NCI-H82 treated with DMSO at 0.1 percent for 48 hours (cell line): ENCODE data around the gene SRGAP3.

Source experiments
- DNase-seq: peaks from one replicate; lab custom pipeline; 2025; ENCODE audit not compliant: unreplicated experiment; lab: John Stamatoyannopoulos, UW

The SRGAP3 gene

DNA sequence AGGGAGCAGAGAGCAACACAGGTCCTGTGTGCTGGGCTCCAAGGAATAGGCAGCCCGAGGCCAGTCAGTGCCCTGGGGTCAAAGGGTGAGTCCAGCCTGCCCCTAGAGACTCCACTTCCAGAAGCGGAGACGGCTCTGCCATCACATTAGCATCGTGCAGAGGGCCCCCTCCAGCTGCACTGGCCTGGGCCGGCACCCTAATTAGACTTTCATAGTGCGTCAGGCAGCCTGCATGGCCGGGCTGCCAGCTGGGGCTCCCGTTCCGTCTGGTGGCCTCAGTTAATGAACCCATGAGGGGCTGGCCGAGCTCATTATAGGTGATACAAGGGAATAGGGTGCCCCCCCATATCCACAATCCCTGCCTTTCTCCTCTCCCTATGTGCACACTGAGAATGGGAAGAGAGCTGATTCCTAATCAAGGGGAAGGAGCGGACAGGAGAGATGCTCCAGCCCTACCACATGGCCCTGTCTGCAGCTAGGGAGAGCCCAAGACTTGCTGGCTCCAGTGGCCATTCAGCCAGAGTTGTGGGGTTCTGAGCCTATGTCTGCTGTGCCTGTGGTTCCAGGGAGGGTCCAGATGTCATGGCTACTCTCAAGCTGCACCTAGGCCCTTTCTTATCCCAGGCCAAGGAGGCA lies 128.0 kb downstream of the SRGAP3 start:
- no peak for DNase-seq

DNA sequence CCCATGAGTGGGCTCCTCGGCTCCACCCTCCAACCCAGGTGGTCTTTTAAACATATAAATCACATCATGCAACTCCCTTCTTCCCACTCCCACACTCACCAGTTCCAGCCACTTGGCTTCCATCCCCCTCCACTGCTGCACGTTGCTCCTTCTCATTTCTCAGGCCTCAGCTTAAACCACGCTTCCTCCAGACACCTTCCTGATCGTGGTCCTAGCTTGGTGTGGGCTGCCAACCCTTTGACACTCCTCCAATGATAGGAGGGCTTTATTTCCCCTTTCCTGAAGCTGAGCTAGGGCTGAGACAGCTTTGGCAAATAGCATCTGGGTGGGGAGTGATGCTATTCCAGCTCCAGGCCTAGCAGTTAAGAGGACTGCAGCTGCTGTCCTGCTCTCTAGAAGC lies 130.1 kb downstream of the SRGAP3 start:
- no peak for DNase-seq

DNA sequence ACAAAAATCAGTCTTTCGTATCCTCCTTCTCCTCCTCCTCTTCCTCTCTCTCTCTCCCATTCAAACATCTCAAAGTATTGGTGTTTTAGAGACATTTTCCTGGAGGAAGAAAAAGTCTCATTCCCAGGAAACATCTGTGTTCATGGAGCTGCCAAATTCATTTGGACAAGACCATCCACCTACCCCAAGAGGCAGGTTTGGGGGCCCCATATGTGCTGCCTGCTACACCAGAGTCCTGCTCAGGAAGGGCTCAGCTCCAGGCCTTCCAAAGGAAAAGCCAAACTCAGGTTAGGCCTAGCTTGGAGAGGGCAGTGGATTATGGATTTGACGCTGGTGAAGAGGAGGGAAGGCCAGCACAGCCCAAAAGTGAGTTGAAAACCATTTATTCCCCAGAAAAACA lies 131.2 kb downstream of the SRGAP3 start:
- DNase-seq, result no peak

DNA sequence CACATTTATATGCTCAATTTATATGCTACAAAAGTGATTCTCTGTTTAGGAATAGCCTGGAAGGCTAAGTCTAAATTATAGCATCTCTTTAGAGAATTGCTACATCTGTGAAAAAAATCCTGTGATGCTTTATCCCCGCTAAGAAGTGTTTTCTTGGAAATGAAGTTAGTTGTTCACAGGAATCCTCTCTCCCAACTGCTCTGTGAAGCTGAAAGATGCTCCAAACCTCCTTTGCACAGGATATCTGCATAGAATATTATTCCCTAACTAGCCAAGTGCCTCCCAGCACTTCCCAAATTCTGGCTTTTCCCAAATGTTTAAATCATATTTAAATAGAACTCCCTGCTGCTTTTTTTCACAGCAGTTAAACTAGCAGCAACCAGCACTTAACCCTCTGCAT lies 132.2 kb downstream of the SRGAP3 start:
- DNase-seq, result no peak

DNA sequence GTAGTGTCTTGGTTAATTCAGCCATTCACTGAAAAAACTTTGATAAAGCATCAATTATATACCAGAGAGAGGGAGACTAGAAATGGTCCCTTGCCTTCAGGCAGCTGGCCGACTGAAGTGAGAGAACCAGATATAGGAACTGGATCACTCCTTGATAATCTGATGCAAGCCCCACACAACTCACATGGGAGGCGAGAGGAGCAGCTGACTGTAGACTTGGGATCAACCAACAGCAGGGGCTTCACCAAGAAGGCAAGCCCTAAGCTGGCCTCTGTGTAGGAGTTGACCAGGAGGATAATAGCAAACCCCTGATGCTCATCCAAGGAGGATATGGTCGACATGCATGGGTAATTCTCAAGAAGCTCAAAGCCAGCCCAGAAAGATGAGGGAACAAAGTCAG lies 133.1 kb downstream of the SRGAP3 start:
- no peak for DNase-seq

DNA sequence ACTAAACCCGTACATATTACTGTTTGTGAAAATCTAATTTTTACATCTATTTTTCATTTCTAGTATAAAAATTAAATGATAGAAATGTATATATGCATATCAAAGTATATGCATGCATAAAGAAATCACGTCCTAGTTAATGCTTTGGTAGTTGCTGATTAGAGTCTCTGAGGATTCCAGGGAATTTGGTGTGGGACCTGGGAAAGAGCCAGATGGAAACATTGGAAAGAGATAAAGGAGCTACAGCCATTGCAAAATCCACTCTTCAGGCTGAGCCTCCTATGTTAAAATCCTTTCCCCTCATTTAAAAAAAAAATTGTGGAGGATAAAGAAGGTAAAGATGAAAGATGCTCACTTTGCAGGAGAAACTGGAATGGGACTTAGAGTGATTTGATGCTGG lies 134.1 kb downstream of the SRGAP3 start:
- DNase-seq, result no peak

DNA sequence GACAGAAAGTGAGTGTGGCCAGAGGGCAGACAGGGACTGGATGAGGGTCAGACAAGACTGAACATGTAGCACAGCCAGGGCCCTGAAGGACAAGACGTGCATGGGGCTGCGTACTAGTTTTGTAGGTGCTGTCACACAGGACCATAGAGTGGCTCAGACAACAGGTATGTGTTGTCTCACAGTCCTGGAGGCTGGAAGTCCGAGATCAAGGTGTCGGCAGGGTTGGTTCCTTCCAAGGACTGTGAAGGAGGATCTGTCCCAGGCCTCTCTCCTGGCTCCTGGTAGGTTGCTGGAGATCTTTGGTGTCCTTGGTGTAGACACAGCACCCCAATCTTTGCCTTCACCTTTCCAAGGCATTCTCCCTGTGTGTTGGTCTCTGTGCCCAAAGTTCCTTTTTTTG lies 136.4 kb downstream of the SRGAP3 start:
- DNase-seq, result no peak

DNA sequence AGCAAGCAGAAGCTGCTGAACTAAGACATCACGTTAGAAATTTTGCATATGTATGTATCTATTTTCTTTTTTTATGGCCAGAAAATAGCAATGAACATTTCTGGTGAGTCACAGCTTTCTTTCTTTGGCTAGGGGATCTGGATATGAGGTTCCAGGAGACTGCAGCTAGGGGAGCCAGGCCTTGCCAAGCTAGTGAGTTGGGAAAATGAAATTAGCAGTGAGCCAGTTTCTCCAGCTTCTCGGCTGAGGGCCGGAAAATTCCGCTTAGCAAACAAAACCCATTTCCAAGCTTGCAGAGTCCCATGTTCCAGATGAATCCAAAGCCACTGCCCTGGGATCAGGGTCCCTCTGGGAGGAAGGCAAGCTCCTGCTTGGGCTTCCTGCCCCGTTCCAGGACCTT lies 137.6 kb downstream of the SRGAP3 start:
- DNase-seq, result no peak

DNA sequence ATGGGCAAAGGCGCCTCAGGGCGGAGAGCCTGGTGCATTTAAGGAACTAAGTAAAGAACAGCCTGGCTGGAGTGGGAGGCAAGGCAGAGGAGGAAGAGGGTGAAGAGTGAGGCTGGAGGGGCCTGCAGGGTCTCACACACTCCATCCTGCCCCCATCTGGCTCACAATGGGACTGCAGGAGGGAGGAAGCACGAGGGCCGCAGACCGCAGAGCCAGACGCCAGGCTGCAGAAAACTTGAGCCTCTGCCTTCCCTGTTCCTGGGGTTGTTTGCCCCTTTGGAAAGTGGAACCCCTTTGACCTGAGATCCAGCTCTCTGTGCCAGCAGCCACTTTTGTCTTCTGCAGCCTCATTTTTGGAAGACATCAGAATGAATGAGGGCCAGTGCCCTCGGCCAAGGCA lies 138.0 kb downstream of the SRGAP3 start:
- no peak for DNase-seq

DNA sequence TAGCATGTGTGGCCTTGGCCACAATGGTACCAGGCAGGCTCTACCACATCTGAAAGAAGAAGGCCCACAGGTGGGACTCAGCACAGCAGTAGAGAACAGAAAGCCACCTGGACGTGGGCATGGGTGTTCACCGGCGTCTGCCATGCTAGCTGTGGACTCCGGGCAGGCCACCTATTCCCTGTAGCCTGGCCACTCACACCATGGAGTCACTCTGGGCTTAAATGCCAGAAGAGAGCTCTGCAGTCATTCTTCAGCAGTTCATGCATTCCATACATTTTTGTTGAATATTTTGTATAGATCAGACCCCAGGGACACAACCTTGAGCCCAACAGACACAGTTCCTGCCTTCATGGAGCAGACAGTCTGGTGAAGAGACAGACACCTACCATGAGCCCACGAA lies 138.6 kb downstream of the SRGAP3 start:
- no peak for DNase-seq

DNA sequence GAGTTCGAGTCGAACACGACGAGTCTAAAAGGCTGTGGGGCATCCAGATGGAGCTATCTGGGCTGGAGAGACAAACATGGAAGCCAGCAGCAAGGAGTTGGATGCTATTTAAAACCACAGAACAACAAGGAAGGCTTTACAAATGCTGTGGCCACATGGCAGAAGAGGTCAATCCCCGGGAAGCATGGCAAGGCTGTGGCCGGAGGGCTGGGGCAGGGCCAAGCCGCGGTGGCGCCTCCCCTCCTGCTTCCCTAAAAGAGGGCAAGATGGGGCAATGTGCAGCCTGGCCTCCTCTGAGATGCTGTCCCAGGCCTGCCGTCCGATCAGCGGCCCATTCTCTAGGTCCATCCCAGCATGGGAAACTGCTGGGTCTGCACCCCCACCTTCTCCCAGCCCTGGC lies 139.1 kb downstream of the SRGAP3 start:
- no peak for DNase-seq

DNA sequence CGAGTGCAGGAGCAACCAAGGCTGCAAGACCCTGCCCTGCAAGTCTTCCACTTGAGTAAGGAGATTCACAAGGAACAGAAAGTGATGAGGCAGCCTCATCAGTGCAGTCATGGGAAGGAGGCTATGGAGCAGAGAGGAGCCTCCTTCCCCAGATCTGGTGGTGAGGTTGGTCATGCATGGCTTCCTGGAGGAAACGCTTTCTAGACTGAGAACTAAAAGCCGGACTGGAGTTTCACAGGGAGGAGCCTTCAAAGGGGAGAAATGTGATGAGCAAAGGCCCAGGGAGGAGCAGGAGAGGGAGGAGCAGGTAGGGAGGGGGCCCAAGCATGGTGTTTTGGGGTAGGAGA lies 139.9 kb downstream of the SRGAP3 start:
- no peak for DNase-seq

DNA sequence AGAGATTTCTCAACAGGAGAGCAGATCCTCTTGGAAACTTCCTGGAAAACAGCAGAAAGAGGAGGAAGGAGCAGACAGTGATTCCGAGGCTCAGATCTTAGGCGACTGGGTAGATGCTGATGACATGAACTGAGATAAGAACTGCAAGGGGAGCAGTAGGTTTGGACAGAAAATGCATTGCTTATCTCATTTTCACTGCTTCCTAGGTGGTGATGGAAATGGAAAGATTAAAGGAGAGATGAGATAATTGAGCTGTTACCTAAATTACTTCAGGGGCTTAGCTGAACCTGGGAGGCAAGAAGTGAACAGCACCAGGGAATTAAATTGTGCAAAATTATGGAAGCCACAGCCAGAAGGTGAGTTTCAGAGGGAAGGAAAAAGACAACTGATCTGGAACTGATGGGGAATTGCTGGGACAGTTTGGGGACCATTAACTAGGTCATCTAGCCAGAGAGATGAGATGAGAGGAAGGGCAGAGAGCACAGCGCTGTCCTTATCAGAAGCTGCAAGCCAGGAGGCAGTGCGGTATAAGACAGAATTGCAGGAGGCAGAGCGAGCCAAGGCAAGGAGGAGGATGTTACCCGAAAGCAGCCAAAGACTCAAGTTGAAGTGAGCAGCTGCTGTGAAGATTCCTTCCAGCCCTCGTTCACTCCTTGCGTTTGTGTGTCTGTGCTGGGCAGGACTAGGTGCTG lies 140.4 kb downstream of the SRGAP3 start:
- no peak for DNase-seq

DNA sequence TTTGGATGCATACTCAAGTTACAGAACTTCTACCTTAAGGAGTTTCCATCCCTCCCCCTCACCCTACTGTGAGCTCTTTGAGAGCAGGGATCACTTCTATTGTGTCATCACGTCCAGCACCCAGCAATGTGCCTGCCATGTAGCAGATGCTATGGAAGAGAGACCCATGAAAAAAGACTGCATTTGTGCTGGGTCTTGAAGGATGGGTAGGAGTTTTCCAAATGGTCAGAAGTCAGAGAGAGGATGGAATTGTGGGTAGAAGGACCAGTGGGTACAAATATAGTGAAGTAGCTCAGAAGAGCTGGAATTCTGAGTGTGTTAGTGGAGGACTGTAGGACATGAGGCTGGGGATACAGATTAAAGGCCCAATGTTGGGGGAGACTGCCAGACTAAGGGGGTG lies 141.7 kb downstream of the SRGAP3 start:
- DNase-seq, result no peak

DNA sequence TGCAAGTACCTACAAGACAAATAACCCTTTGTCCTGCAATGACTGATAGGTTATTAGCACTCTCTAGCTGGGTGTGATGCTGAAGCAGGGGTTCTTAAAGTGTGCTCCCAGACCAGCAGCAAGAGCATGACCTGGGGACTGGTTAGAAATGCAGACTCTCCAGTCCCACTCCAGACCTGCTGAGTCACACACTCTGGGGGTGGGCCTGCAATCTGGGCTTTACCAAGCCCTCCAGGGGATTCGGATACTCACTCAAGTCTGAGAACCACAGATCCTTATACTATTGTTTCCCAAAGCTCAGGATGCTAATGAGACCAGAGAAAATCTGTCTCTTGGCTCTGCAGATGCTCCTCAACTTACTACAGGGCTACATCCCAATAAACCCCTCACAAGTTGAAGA lies 144.0 kb downstream of the SRGAP3 start:
- DNase-seq, result no peak

DNA sequence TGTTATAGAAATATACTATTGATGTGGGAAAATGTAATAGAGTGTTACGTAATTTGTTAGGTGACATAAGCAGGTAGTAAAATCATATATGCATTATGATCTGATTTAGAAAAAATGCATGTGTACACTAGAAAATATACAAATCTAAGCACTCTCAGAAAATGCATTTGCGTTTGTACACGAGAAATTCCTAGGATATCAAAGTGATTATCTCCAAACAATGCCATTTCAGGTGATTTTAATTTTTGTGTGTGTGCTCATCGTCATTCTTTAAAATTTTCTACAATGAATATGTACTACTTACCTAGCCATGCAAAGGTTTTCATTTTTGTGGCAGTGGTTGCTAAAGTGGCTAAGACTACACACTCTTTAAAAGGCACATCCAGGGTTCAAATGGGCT lies 145.3 kb downstream of the SRGAP3 start:
- DNase-seq, result no peak

DNA sequence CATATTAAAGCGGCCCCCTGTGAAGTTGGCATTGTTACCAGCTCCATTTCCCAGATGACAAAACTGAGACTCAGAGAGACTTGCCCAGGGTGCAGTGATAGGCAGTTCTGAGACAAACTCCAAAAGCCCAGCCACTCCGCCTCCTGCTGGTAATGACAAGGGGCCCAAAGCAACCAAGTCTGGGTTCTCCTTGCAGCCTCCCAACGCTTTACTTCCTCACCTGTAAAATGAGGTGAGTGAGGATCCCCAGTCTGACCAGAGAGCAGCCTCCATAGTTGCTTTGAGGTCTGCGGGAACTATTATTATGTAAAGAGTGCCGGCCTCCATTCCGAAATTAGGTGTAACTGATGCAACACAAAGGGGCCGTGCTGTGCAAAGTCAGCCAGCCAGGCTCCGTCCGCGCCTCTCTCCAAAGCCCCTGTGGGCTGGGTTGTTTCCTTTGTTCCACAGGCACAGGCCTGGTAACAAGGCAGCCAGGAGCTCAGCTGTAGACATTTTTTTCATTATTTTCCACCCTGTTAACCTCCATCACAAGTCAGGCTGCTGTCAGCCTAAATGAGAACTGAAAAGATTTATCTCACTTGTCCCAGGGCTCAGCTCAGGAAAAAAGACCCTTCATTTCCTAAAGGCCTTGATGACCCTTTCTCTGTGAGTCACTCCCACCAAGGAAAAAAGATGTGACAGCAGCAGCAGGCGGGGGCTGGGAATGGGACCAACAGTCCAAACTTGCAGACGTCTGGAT lies 147.0 kb downstream of the SRGAP3 start:
- no peak for DNase-seq

DNA sequence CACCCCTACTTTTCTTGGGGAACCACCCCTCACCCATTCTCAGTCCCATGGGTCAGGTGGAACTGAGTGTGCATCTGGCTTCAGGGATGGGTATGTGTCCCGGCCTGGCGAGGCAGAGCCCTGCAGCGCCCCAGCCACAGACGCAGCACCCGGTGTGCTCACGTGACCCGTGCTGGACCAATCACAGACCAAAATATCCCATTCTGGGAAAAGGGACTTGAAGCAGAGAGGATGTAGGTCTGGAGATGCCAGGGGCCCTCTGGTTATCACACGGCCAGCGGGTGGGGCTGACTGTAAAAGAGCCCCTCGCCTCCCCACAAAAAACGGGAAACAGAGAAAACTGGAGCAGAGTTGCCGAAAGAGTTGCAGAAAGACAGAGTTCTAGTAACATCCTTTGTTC lies 148.2 kb downstream of the SRGAP3 start:
- DNase-seq, result no peak

DNA sequence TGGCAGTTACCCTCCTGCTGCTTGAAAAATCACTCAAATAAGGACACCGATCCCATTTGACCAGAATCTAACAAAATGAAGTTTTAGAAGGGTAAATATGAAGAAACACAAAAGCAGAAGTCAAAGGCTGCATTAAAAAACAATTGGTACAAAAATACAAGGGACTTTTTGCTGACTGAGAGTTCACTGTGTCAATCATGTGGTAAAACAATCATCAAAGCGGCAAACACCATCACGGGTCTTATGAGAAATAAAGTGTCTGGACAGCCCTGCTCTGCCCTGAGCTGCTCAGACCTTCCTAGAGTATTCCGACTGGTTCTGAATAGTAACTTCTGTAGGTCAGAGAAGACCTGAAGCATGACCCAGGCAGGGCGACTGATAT lies 148.9 kb downstream of the SRGAP3 start:
- DNase-seq, result no peak

DNA sequence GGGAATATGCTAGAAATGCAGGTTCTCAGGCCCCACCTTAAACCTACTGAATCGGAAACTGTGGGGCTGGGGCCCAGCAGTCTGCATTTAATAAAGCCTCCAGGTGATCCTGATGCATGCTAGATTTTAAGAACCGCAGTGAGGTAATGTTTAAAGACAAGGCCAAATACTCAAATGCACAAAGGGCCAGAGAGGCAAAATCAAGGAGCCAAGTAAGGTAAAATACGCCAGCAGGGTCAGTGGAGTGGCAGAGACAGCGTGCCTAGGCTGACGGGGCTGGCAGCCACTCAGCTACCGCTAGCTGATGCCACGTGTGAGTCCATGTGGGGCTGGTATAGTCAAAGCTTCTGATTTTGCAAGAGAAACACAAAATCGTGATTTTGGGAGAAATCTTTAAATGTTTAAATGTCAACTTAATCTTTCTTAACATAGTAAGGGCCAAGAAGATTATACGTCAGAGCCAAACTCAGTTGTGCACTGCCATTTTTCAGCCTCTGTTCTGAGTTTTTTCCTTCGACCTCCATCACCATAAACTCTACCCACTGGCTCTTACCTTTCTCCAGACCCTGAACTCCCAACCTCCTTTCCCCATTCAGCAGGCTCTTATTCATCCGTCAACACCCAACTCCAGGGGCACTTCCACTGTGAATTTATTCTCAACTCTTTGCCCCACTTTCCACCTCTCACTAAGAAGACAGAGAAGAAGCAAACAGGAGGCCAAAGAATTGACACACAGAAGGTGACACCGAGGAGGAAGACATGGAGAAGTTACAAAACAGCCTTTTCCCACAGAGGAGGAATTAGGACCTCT lies 149.5 kb downstream of the SRGAP3 start:
- no peak for DNase-seq

DNA sequence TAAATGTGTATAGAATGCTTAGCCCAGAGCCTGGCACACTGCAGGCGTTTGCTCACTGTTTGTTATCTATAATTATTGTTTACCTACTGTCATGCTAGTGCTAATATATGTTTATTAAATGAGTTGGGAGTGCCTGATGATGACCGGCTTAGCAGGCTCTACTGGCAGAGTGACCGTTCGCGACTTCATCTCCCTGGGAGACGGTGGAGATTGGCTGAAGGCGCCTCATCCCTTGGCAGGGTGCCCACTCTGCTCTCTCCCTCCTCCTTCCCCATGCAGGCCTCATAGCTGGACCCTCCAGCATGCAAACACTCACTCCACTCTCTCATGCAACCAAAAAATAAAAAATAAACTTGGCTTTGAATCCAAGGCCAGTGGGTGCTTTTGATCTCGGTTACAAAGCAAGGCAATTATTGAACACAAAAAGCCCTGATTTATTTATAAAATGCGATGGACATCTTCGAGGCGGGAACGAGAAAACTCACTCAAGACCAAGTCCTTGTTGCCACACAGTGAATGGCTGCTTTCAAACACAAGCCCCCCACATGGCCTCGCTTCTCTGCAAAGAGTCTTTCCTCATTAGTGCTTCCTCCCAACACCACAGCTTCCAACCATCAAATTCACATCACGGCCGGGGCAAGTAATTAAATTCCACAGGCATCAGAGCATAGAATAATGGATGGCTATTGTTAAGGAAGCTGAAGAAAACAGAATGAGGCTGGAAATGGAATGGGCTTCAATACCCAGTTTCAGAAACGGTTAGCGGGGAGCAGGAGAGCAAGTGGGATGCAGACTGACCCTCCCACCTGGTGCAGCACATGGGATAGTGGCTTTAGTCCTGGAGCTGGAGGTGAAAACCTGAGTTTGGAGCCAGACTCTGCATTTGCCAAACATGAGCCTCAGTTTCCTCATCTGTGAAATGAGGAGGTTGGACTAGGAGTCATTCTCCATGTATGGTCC lies 150.4 kb downstream of the SRGAP3 start:
- DNase-seq, result no peak
